NCI-H2227 treated with DMSO at 0.1 percent for 48 hours (cell line): ENCODE measurements around the gene DNAJC3.

Experiments
- DNase-seq: peaks from one replicate; lab custom pipeline; 2025; lab: John Stamatoyannopoulos, UW

Gene DNAJC3

GRCh38 chr13:95842898-95843297, 166.0 kb downstream of the DNAJC3 start:
- DNase-seq, result no peak
